Parathyroid adenoma (tissue), 2 donors: ENCODE results near the gene DDR1.
A peak's percentile ranks its signal among the peaks of the same experiment; 100 is the strongest.

Source experiments
- H2AFZ ChIP-seq: fragments of 300-600 bp; sonication (generic); one replicate; pipeline ENCODE4 v1.7.0; 2017; ENCODE audit warnings: antibody characterized with exemption, mild to moderate bottlenecking
- H3K27ac ChIP-seq: fragments of 300-600 bp; sonication (generic); one replicate; pipeline ENCODE4 v1.7.0; 2017
- H3K27me3 ChIP-seq: fragments of 300-600 bp; sonication (generic); one replicate; pipeline ENCODE4 v1.7.0; 2017; ENCODE audit warnings: low read length; ENCODE audit not compliant: control insufficient read depth, insufficient read depth
- H3K36me3 ChIP-seq: fragments of 300-600 bp; sonication (generic); one replicate; pipeline ENCODE4 v1.7.0; 2017; ENCODE audit warnings: low read length; ENCODE audit not compliant: control insufficient read depth, insufficient read depth
- H3K4me1 ChIP-seq: fragments of 300-600 bp; sonication (generic); one replicate; pipeline ENCODE4 v1.7.0; 2017; ENCODE audit warnings: control low read depth
- H3K4me2 ChIP-seq: fragments of 300-600 bp; sonication (generic); one replicate; pipeline ENCODE4 v1.7.0; 2017; ENCODE audit warnings: low read length
- H3K4me3 ChIP-seq: fragments of 300-600 bp; sonication (generic); one replicate; pipeline ENCODE4 v1.7.0; 2017; ENCODE audit warnings: low read depth, low read length
- H3K79me2 ChIP-seq: fragments of 300-600 bp; sonication (generic); one replicate; pipeline ENCODE4 v1.7.0; 2017; ENCODE audit warnings: control low read depth
- H3K9ac ChIP-seq: fragments of 300-600 bp; sonication (generic); one replicate; pipeline ENCODE4 v1.7.0; 2017; ENCODE audit warnings: mild to moderate bottlenecking
- H3K9me3 ChIP-seq: fragments of 300-600 bp; sonication (generic); one replicate; pipeline ENCODE4 v1.7.0; 2017; ENCODE audit warnings: low read length; ENCODE audit not compliant: control insufficient read depth
- TF ChIP-seq, protein P1 (sequence below): fragments of 300-600 bp; sonication (generic); IDR thresholded peaks from one replicate; pipeline ENCODE4 v1.7.0; 2017; ENCODE audit warnings: antibody characterized with exemption, mild to moderate bottlenecking
- donor health status: primary hyperparathyroidism.

DDR1 gene

GRCh38 chr6:30883685-30884520 is at the start of gene DDR1:
TSS of gene DDR1 (plus strand) at chr6:30884519. CDS start at chr6:30888730, 4,211 bp downstream.
- H3K79me2 ChIP-seq = peaks cover 22% of the 10 kb centered on the region
- TF ChIP-seq, protein P1, sequence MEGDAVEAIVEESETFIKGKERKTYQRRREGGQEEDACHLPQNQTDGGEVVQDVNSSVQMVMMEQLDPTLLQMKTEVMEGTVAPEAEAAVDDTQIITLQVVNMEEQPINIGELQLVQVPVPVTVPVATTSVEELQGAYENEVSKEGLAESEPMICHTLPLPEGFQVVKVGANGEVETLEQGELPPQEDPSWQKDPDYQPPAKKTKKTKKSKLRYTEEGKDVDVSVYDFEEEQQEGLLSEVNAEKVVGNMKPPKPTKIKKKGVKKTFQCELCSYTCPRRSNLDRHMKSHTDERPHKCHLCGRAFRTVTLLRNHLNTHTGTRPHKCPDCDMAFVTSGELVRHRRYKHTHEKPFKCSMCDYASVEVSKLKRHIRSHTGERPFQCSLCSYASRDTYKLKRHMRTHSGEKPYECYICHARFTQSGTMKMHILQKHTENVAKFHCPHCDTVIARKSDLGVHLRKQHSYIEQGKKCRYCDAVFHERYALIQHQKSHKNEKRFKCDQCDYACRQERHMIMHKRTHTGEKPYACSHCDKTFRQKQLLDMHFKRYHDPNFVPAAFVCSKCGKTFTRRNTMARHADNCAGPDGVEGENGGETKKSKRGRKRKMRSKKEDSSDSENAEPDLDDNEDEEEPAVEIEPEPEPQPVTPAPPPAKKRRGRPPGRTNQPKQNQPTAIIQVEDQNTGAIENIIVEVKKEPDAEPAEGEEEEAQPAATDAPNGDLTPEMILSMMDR = no peak
- peak within 1 kb of the TSS; percentile 89 for H2AFZ ChIP-seq
- no peaks in the 10 kb centered on the region for H3K36me3 ChIP-seq
- no peaks in the 10 kb centered on the region for H3K27me3 ChIP-seq
- H3K4me3 ChIP-seq = peak within 1 kb of the TSS; percentile 72
- H3K9me3 ChIP-seq = no peaks in the 10 kb centered on the region
- H3K27ac ChIP-seq = peak within 1 kb of the TSS; percentile 100
- peaks cover 56% of the 10 kb centered on the region for H3K4me1 ChIP-seq
- peak within 1 kb of the TSS; percentile 99 for H3K4me2 ChIP-seq
- peak within 1 kb of the TSS; percentile 97 for H3K9ac ChIP-seq

DNA sequence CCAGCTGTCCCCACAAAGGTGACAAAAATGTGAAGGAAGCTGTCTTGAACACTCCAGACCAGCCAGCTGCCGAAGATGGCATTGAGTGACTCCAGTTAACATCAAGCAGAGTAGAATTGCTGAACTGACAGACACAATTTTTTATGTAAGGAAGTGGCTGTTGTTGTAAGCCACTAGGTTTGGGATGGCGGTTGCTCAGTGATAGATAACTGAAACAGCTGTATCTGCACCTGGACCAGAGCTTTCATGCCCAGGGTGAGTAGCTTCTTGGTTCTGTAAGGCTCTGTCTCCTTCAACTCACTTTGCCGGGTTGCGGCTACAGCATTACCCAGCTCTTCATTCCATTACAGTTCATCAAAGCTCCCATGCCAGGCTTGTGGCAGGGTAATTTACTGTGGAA is 49.7 kb upstream of the DDR1 start:
- H3K9ac ChIP-seq = no peak overlapping the region
- H3K27ac ChIP-seq = no peak overlapping the region
- H3K79me2 ChIP-seq = no peaks in the 10 kb centered on the region
- H2AFZ ChIP-seq = no peak overlapping the region
- TF ChIP-seq, protein P1 = no peak
- H3K36me3 ChIP-seq = no peaks in the 10 kb centered on the region
- H3K9me3 ChIP-seq = no peaks in the 10 kb centered on the region
- H3K4me2 ChIP-seq = no peak overlapping the region
- H3K4me1 ChIP-seq = no peaks in the 10 kb centered on the region
- no peak overlapping the region for H3K4me3 ChIP-seq
- no peaks in the 10 kb centered on the region for H3K27me3 ChIP-seq

DNA sequence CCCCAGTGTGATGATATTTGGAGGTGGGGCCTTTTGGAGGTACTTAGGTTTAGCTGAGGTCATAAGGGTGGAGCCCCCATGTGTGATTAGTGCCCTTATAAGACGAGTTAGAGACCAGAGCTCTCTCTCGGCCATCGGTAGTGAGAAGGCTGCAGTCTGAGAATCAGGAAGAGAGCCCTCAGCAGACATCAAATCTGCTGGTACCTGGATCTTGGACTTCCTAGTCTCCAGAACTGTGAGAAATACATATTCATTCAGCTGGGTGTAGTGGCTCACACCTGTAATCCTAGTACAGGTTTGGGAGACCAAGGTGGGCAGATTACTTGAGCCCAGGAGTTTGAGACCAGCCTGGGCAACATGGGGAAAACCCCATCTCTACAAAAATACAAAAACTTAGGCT is 48.7 kb upstream of the DDR1 start:
- no peaks in the 10 kb centered on the region for H3K9me3 ChIP-seq
- H2AFZ ChIP-seq = no peak overlapping the region
- no peaks in the 10 kb centered on the region for H3K79me2 ChIP-seq
- H3K4me3 ChIP-seq = no peak overlapping the region
- H3K4me1 ChIP-seq = no peaks in the 10 kb centered on the region
- no peaks in the 10 kb centered on the region for H3K36me3 ChIP-seq
- no peak overlapping the region for H3K4me2 ChIP-seq
- no peaks in the 10 kb centered on the region for H3K27me3 ChIP-seq
- TF ChIP-seq, protein P1 = no peak
- no peak overlapping the region for H3K27ac ChIP-seq
- no peak overlapping the region for H3K9ac ChIP-seq

DNA sequence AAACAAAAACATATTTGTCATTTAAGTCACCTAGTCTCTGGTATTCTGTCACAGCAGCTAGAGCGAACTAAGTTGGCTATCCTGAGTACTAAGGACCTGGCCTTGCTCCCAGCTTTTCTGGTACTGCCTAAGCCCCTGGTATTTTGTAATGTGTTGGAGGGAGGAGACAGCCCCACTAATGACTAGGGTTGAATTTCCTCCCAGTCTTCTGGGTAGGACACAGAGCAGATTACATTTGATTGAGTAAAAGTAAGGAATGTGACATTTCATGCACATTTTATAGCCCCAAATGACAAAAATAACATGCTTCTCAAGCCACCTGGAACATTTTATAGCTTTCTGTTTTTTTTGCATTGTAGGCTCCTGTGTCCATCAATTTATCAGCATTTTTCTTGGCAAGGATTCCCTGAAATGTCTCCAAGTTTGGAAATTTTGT is 47.9 kb upstream of the DDR1 start:
- TF ChIP-seq, protein P1 = no peak
- Histone ChIP-seq H2AFZ (no peak overlapping the region), H3K27ac (no peak overlapping the region), H3K36me3 (no peaks in the 10 kb centered on the region), H3K27me3 (no peaks in the 10 kb centered on the region), H3K4me1 (peaks cover 5% of the 10 kb centered on the region), H3K4me2 (no peak overlapping the region), H3K4me3 (no peak overlapping the region), H3K9ac (no peak overlapping the region), H3K9me3 (no peaks in the 10 kb centered on the region), H3K79me2 (no peaks in the 10 kb centered on the region)

- H3K27me3 ChIP-seq = no peaks in the 10 kb centered on the region
- H3K4me3 ChIP-seq = no peak overlapping the region
- H3K36me3 ChIP-seq = no peaks in the 10 kb centered on the region
- TF ChIP-seq, protein P1 = no peak
- no peak overlapping the region for H3K27ac ChIP-seq
- H3K79me2 ChIP-seq = no peaks in the 10 kb centered on the region
- H2AFZ ChIP-seq = no peak overlapping the region
- H3K9me3 ChIP-seq = no peaks in the 10 kb centered on the region
- no peak overlapping the region for H3K4me2 ChIP-seq
- no peak overlapping the region for H3K9ac ChIP-seq
- peaks cover 9% of the 10 kb centered on the region for H3K4me1 ChIP-seq
Observed at GRCh38 chr6:30836957-30837356, 47.4 kb upstream of the DDR1 start.
